Activated naive CD4-positive, alpha-beta T cell treated with anti-CD3 and anti-CD28 coated beads for 36 hours (primary cell): ENCODE results near the gene DDOST. TPM values are rescaled to one million over a fixed set of nuclear protein-coding genes. Genes with fewer than 3 reads are reported as not detected.

Experiments used
- CTCF ChIA-PET: fragments of 350-600 bp; sonication (Branson Sonifier 250); formaldehyde crosslinking; loops from one replicate; lab custom pipeline; 2021; ENCODE audit warnings: antibody characterized with exemption; lab: Charles Lee
- DNase-seq: peaks from one replicate; pipeline ENCODE4 v3.0.0-alpha.2; 2020
- H3K27ac Mint-ChIP-seq: one replicate; pipeline ENCODE4 v1.8.0; 2021; ENCODE audit warnings: mild to moderate bottlenecking, mixed read lengths
- H3K27me3 Mint-ChIP-seq: one replicate; pipeline ENCODE4 v1.8.0; 2021; ENCODE audit warnings: low read depth, mixed read lengths
- H3K36me3 Mint-ChIP-seq: one replicate; pipeline ENCODE4 v1.8.0; 2021; ENCODE audit warnings: low read depth, mixed read lengths
- H3K4me1 Mint-ChIP-seq: one replicate; pipeline ENCODE4 v1.8.0; 2021; ENCODE audit warnings: low read depth, mixed read lengths
- H3K4me3 Mint-ChIP-seq: one replicate; pipeline ENCODE4 v1.8.0; 2021; ENCODE audit warnings: mild to moderate bottlenecking, moderate library complexity, mixed read lengths
- H3K9me3 Mint-ChIP-seq: one replicate; pipeline ENCODE4 v1.8.0; 2021; ENCODE audit warnings: mixed read lengths
- intact Hi-C: fragments of 100-400 bp; cut with micrococcal nuclease; formaldehyde crosslinking; loops from one replicate; pipeline ENCODE4 v1.15.1; 2023
- total RNA-seq, 2 experiments: library from RNA; stranded (reverse); gene quantifications; one replicate each; pipeline ENCODE4 v1.2.3, GENCODE V29; 2021

DDOST gene
- 100 to 1,000 TPM; 167 to 169 TPM for total RNA-seq

GRCh38 chr1:20661207-20662109 lies at the start of gene DDOST:
TSS of gene DDOST (minus strand) at chr1:20661369. CDS start at chr1:20661350, 19 bp downstream.
- CTCF ChIA-PET = interaction anchor here (1.0 kb wide), 1 partner anchor 534 kb away, joined by 5 read pairs; no protein-coding TSS in a partner anchor
- peak; percentile 97 for DNase-seq
- H3K27ac Mint-ChIP-seq = peak within 1 kb of the TSS; percentile 99
- H3K4me1 Mint-ChIP-seq = peaks cover 50% of the 10 kb centered on the region
- intact Hi-C loops = loop anchor here (1.0 kb wide), 4 partner anchors 27 to 515 kb away; partner anchors contain the start of gene EIF4G3
- H3K36me3 Mint-ChIP-seq = peaks cover 25% of the 10 kb centered on the region
- no peaks in the 10 kb centered on the region for H3K9me3 Mint-ChIP-seq
- no peaks in the 10 kb centered on the region for H3K27me3 Mint-ChIP-seq
- H3K4me3 Mint-ChIP-seq = peak within 1 kb of the TSS; percentile 99

GRCh38 chr1:20710469-20711284 lies 49.5 kb upstream of the DDOST start:
- Mint-ChIP-seq H3K9me3 (no peaks in the 10 kb centered on the region), H3K4me1 (no peaks in the 10 kb centered on the region), H3K4me3 (no peak overlapping the region), H3K27me3 (peaks cover 11% of the 10 kb centered on the region), H3K36me3 (no peaks in the 10 kb centered on the region), H3K27ac (no peak overlapping the region)
- intact Hi-C loops = no loop called here
- CTCF ChIA-PET = interaction anchor here (0.7 kb wide), 1 partner anchor 68 kb away, joined by 3 read pairs; no protein-coding TSS in a partner anchor
- DNase-seq = no peak

GRCh38 chr1:20709868-20710267 lies 48.7 kb upstream of the DDOST start:
- Mint-ChIP-seq H3K36me3 (no peaks in the 10 kb centered on the region), H3K27me3 (peaks cover 5% of the 10 kb centered on the region), H3K4me3 (no peak overlapping the region), H3K27ac (no peak overlapping the region), H3K4me1 (no peaks in the 10 kb centered on the region), H3K9me3 (no peaks in the 10 kb centered on the region)
- CTCF ChIA-PET = interaction anchor here (0.7 kb wide), 1 partner anchor 67 kb away, joined by 3 read pairs; no protein-coding TSS in a partner anchor
- DNase-seq = no peak
- intact Hi-C loops = no loop called here

GRCh38 chr1:20708891-20709290 lies 47.7 kb upstream of the DDOST start:
- peaks cover 3% of the 10 kb centered on the region for H3K27me3 Mint-ChIP-seq
- H3K4me1 Mint-ChIP-seq = no peaks in the 10 kb centered on the region
- no peak overlapping the region for H3K27ac Mint-ChIP-seq
- DNase-seq = no peak
- H3K9me3 Mint-ChIP-seq = no peaks in the 10 kb centered on the region
- no peak overlapping the region for H3K4me3 Mint-ChIP-seq
- no peaks in the 10 kb centered on the region for H3K36me3 Mint-ChIP-seq
- intact Hi-C loops = no loop called here
- CTCF ChIA-PET = interaction anchor here (0.6 to 3.3 kb wide), 2 partner anchors 12 to 392 kb away, joined by 4 to 17 read pairs; no protein-coding TSS in a partner anchor

DNA sequence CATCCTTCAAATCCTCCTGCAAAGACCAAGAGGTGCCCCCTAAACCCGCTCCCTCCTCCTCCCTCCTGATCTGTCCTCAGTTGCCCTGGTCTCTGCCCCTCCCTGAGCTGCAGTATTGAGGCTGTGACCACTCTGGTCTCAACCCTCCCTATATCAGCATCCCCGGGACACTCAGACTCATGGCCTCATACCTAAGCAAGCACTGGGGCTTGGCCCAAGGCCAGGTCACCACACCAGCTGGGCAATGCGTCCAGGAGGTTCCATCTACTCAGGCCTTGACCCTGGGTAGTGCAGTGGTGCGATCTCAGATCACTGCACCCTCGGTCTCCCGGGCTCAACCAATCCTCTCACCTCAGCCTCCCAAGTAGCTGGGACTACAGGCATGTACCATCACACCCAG lies 46.9 kb upstream of the DDOST start:
- Mint-ChIP-seq H3K4me1 (no peaks in the 10 kb centered on the region), H3K27ac (no peak overlapping the region), H3K4me3 (no peak overlapping the region), H3K36me3 (no peaks in the 10 kb centered on the region), H3K27me3 (no peaks in the 10 kb centered on the region), H3K9me3 (no peaks in the 10 kb centered on the region)
- CTCF ChIA-PET = interaction anchor here (1.2 to 3.3 kb wide), 2 partner anchors 11 to 510 kb away, joined by 3 to 17 read pairs; no protein-coding TSS in a partner anchor
- no peak for DNase-seq
- intact Hi-C loops = no loop called here

DNA sequence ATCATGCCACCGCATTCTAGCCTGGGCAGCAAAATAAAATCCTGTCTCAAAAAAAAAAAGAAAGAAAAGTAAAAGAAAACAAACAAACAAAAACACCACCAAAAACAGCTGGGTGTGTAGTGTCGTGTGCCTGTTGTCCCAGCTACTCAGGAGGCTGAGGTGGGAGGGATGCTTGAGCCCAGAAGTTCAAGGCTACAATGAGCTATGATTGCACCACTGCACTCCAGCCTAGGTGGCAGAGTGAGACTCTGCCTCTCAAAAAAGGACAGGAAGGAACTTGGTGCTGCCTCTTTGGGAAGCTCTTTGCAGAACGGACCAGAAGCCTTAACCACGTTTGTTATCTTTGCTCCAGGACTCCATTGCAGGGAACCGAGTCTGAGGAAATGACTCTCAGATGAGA lies 45.7 kb upstream of the DDOST start:
- no peak for DNase-seq
- no peaks in the 10 kb centered on the region for H3K4me1 Mint-ChIP-seq
- H3K27ac Mint-ChIP-seq = no peak overlapping the region
- H3K4me3 Mint-ChIP-seq = no peak overlapping the region
- CTCF ChIA-PET = interaction anchor here (0.9 to 3.3 kb wide), 3 partner anchors 9 to 511 kb away, joined by 3 to 17 read pairs (median 3); no protein-coding TSS in a partner anchor
- intact Hi-C loops = no loop called here
- no peaks in the 10 kb centered on the region for H3K36me3 Mint-ChIP-seq
- no peaks in the 10 kb centered on the region for H3K9me3 Mint-ChIP-seq
- H3K27me3 Mint-ChIP-seq = no peaks in the 10 kb centered on the region

- no peaks in the 10 kb centered on the region for H3K27me3 Mint-ChIP-seq
Measured at GRCh38 chr1:20705203-20705755, 44.1 kb upstream of the DDOST start.

DNA sequence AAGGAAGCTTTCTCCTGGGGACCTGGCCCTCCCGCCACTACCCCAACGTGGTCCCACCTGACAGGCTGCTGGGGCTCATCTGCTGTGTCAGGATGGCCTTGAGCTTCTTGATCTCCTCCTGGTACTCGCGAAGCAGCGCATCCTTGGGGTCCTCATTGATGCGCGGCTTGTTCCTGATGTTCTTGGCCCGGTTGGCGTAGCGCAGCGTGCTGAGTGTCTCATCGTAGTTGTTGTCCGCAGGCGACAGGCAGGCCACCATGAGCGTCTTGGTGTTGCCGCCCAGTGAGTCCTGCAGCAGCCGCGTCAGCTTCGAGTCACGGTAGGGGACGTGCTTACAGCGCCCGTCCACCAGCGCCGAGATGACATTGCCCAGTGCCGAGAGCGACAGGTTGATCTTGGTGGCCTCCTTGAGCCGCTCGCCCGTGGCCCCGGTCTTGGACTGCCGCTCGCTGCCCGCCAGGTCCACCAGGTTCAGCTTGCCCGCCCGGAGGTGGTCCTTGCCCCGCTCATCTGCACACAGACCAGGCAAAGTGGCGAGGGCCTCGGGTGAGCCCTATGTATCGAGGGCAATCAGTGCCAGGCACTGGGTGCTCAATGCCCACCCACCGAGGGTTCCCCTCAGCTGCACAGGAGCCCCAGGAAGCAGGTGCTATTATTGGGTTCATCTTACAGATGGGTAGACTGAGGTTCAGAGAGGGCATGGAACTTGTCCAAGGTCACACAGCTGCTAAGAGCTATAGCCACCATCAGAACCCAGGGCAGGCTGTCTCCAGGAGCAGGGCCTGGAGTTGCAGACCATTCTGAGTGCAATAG lies 43.4 kb upstream of the DDOST start:
- H3K27me3 Mint-ChIP-seq = no peaks in the 10 kb centered on the region
- no peak overlapping the region for H3K4me3 Mint-ChIP-seq
- H3K9me3 Mint-ChIP-seq = no peaks in the 10 kb centered on the region
- no peaks in the 10 kb centered on the region for H3K36me3 Mint-ChIP-seq
- intact Hi-C loops = no loop called here
- CTCF ChIA-PET = no interaction called here
- no peaks in the 10 kb centered on the region for H3K4me1 Mint-ChIP-seq
- DNase-seq = no peak
- no peak overlapping the region for H3K27ac Mint-ChIP-seq

More at GRCh38 chr1:20705203-20705755, 44.1 kb upstream of the DDOST start:
- Mint-ChIP-seq H3K4me1 (no peaks in the 10 kb centered on the region), H3K27ac (no peak overlapping the region), H3K36me3 (no peaks in the 10 kb centered on the region), H3K9me3 (no peaks in the 10 kb centered on the region), H3K4me3 (no peak overlapping the region)
- intact Hi-C loops = no loop called here
- DNase-seq = no peak
- CTCF ChIA-PET = no interaction called here

GRCh38 chr1:20703124-20703756 lies 42.1 kb upstream of the DDOST start:
- intact Hi-C loops = no loop called here
- Mint-ChIP-seq H3K36me3 (no peaks in the 10 kb centered on the region), H3K4me3 (no peak overlapping the region), H3K27me3 (no peaks in the 10 kb centered on the region), H3K9me3 (no peaks in the 10 kb centered on the region), H3K27ac (no peak overlapping the region), H3K4me1 (no peaks in the 10 kb centered on the region)
- CTCF ChIA-PET = no interaction called here
- DNase-seq = no peak

- peak; percentile 23 for DNase-seq
- intact Hi-C loops = no loop called here
- H3K4me1 Mint-ChIP-seq = no peaks in the 10 kb centered on the region
- CTCF ChIA-PET = interaction anchor here (1.0 to 1.2 kb wide), 2 partner anchors 19 to 493 kb away, joined by 3 to 5 read pairs; no protein-coding TSS in a partner anchor
- H3K27ac Mint-ChIP-seq = no peak overlapping the region
- no peaks in the 10 kb centered on the region for H3K27me3 Mint-ChIP-seq
- no peak overlapping the region for H3K4me3 Mint-ChIP-seq
- H3K36me3 Mint-ChIP-seq = no peaks in the 10 kb centered on the region
- H3K9me3 Mint-ChIP-seq = no peaks in the 10 kb centered on the region
Measured at GRCh38 chr1:20702416-20702815, 41.2 kb upstream of the DDOST start.

GRCh38 chr1:20701847-20702246 lies 40.7 kb upstream of the DDOST start:
- no peak overlapping the region for H3K4me3 Mint-ChIP-seq
- CTCF ChIA-PET = interaction anchor here (1.0 to 1.2 kb wide), 2 partner anchors 20 to 494 kb away, joined by 3 to 5 read pairs; no protein-coding TSS in a partner anchor
- H3K9me3 Mint-ChIP-seq = no peaks in the 10 kb centered on the region
- H3K36me3 Mint-ChIP-seq = no peaks in the 10 kb centered on the region
- no peaks in the 10 kb centered on the region for H3K27me3 Mint-ChIP-seq
- peaks cover 3% of the 10 kb centered on the region for H3K4me1 Mint-ChIP-seq
- intact Hi-C loops = no loop called here
- H3K27ac Mint-ChIP-seq = no peak overlapping the region
- no peak for DNase-seq
